Lung (tissue), 12 donors: ENCODE results near the gene CAMKMT. TPM values are rescaled to one million over a fixed set of nuclear protein-coding genes. Genes with fewer than 3 reads are reported as not detected.

Source experiments
- ATAC-seq: fragments of 200-7000 bp; cut with Tn5 transposase; one replicate; pipeline ENCODE4 v1.9.1; 2020; ENCODE audit warnings: moderate number of reproducible peaks; ENCODE audit not compliant: insufficient read depth, low FRiP score
- DNase-seq, 3 donors: peaks; one replicate each; pipeline ENCODE4 v3.0.0-alpha.2; 2013 to 2017
- H3K27ac ChIP-seq, 2 donors: one replicate each; pipeline ENCODE4 v1.5.1; 2013; ENCODE audit warnings: mild to moderate bottlenecking in 2 of 2, moderate library complexity in 2 of 2, control low read depth in 1 of 2, inconsistent platforms in 1 of 2, low read depth in 1 of 2, low read length in 1 of 2
- H3K27me3 ChIP-seq, 3 donors: one replicate each; pipeline ENCODE4 v1.5.1; 2013; ENCODE audit warnings: low read length in 2 of 3; ENCODE audit not compliant: control insufficient read depth in 3 of 3, insufficient read depth in 3 of 3
- H3K36me3 ChIP-seq, 4 donors: one replicate each; pipeline ENCODE4 v1.5.1; 2013; ENCODE audit warnings: low read length in 4 of 4, mild to moderate bottlenecking in 1 of 4, moderate library complexity in 1 of 4; ENCODE audit not compliant: control insufficient read depth in 4 of 4, insufficient read depth in 4 of 4
- H3K4me1 ChIP-seq, 5 donors: one replicate each; pipeline ENCODE4 v1.5.1; 2013; ENCODE audit warnings: low read length in 5 of 5, mild to moderate bottlenecking in 2 of 5, moderate library complexity in 1 of 5; ENCODE audit not compliant: control insufficient read depth in 5 of 5, insufficient read depth in 5 of 5
- H3K4me3 ChIP-seq: one replicate; pipeline ENCODE4 v1.5.1; 2013; ENCODE audit warnings: mild to moderate bottlenecking, control low read depth, moderate library complexity
- H3K9ac ChIP-seq, 2 donors: one replicate each; pipeline ENCODE4 v1.5.1; 2013; ENCODE audit warnings: low read length in 2 of 2, control low read depth in 1 of 2; ENCODE audit not compliant: insufficient read depth in 1 of 2
- H3K9me3 ChIP-seq, 4 donors: one replicate each; pipeline ENCODE4 v1.5.1; 2013; ENCODE audit warnings: low read length in 3 of 4, mild to moderate bottlenecking in 1 of 4, moderate library complexity in 1 of 4; ENCODE audit not compliant: control insufficient read depth in 4 of 4, insufficient read depth in 3 of 4
- CTCF ChIP-seq: IDR thresholded peaks from 2 replicates; pipeline ENCODE4 v1.5.1; 2012; ENCODE audit warnings: mild to moderate bottlenecking; ENCODE audit errors: control extremely low read depth, extremely low read depth
- WGBS, 2 donors: extraction: QIAGEN DNeasy Blood & Tissue Kit; methylation state at CpG; one replicate each; pipeline ENCODE4 v1.1.7; 2013; 5-methylcytosine and 5-hydroxymethylcytosine counted together
- polyA plus RNA-seq, 2 donors: library from polyadenylated mRNA; stranded (reverse); fragments of 200-250 nt; gene quantifications; one replicate each; pipeline ENCODE4 v1.2.1, GENCODE V29; 2013
- total RNA-seq, 2 donors: library from RNA; depleted of rRNA in 1 of 2; stranded (reverse); fragments of >200 nt in 1 of 2; gene quantifications; one replicate each; pipeline ENCODE4 v1.2.1, GENCODE V29; 2014 to 2021
- donor health status: control.
- donor health status: control.
- donor health status: Bipolar disorder and iron deficiency.
- donor health status: healthy.
- donor health status: DM: yes; HTN: yes; CAD: no.

The CAMKMT gene
- total and polyA plus RNA-seq, 4 donors = 3.6 to 19.7 (median 8.4) TPM

GRCh38 chr2:44753552-44754285, 392.0 kb downstream of the CAMKMT start:
- peak in 2 of 3 donors; percentile 33 to 37 for DNase-seq
- H3K9me3 ChIP-seq = no peaks in the 10 kb centered on the region
- no peak overlapping the region for H3K4me3 ChIP-seq
- peaks cover 0 to 2% (median 0%) of the 10 kb centered on the region in 4 donors for H3K36me3 ChIP-seq
- peaks cover 0 to 10% (median 0%) of the 10 kb centered on the region in 5 donors for H3K4me1 ChIP-seq
- 21 to 44% methylated on average over 3 of the region's 3 CpGs for WGBS, 2 donors
- ATAC-seq = no peak
- H3K27me3 ChIP-seq = no peaks in the 10 kb centered on the region
- TF ChIP-seq CTCF = no peak
- no peak overlapping the region for H3K9ac ChIP-seq
- no peak overlapping the region for H3K27ac ChIP-seq

- peaks cover 0 to 4% (median 0%) of the 10 kb centered on the region in 3 donors for H3K27me3 ChIP-seq
- no peak for TF ChIP-seq CTCF
- no peaks in the 10 kb centered on the region for H3K36me3 ChIP-seq
- H3K9me3 ChIP-seq = no peaks in the 10 kb centered on the region
- no peak overlapping the region for H3K4me3 ChIP-seq
- no peak for ATAC-seq
- DNase-seq = no peak
- H3K4me1 ChIP-seq = peaks cover 0 to 8% (median 0%) of the 10 kb centered on the region in 5 donors
- no peak overlapping the region for H3K9ac ChIP-seq
- WGBS, 2 donors = 91 to 96% methylated on average over 4 of the region's 4 CpGs
- H3K27ac ChIP-seq = no peak overlapping the region
Measured at GRCh38 chr2:44758591-44758990, 396.8 kb downstream of the CAMKMT start.

GRCh38 chr2:44759823-44760222, 398.1 kb downstream of the CAMKMT start:
- H3K9ac ChIP-seq = no peak overlapping the region
- H3K36me3 ChIP-seq = no peaks in the 10 kb centered on the region
- ATAC-seq = no peak
- H3K4me1 ChIP-seq = no peaks in the 10 kb centered on the region
- H3K27me3 ChIP-seq = peaks cover 0 to 4% (median 0%) of the 10 kb centered on the region in 3 donors
- no peak overlapping the region for H3K27ac ChIP-seq
- no peaks in the 10 kb centered on the region for H3K9me3 ChIP-seq
- 92 to 94% methylated on average over 5 of the region's 5 CpGs for WGBS, 2 donors
- TF ChIP-seq CTCF = no peak
- DNase-seq = no peak
- H3K4me3 ChIP-seq = no peak overlapping the region
